OCI-LY3 (cell line): ENCODE measurements around the gene RAPGEF5.

ENCODE experiments used
- EZH2phosphoT487 ChIP-seq: fragments of 200-600 bp; shearing (Covaris generic); IDR thresholded peaks from 2 replicates; pipeline ENCODE4 v1.6.1; 2018; ENCODE audit warnings: antibody characterized with exemption, mixed run types, low read depth
- TF ChIP-seq, protein P1 (sequence below): fragments of 200-600, 300-600 bp; sonication (generic); IDR thresholded peaks from 2 replicates; pipeline ENCODE4 v1.5.1; 2014; ENCODE audit warnings: antibody characterized with exemption, low read length, low read depth

DNA sequence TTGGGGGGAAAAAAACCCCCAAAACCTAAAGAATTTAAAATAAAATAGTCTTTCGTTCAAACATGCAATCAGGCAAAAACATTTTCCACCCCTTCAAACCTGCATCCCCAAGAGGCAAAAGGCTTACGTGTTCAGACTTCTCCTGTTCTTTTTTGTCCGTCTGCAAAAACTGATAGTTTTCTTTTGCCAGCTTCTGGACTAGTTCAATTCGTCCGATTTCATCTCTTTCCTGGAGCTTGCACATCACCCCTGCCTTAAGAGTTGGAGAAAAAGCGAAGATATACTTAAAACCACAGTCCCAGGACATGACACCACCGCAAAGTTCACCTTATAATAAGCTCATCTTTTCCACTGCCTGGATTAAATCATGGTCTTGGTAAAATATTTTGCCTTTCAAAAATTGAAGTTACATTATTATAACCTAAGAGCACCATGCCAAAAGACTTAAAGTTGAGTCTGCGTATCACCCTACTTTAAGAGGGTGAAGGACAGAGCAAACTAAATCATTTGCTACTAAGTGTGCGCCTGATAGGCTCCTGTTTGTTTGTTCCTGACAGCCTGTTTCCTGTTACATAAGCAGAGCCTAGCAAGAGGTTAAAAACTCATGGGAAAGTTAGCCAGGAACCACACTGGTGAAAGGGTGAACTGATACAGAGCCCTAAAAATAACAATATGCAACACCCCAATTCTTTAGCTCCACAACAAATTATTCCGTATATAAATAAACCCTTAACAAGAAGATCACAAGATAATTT, 137.0 kb downstream of the RAPGEF5 start:
- TF ChIP-seq, protein P1, sequence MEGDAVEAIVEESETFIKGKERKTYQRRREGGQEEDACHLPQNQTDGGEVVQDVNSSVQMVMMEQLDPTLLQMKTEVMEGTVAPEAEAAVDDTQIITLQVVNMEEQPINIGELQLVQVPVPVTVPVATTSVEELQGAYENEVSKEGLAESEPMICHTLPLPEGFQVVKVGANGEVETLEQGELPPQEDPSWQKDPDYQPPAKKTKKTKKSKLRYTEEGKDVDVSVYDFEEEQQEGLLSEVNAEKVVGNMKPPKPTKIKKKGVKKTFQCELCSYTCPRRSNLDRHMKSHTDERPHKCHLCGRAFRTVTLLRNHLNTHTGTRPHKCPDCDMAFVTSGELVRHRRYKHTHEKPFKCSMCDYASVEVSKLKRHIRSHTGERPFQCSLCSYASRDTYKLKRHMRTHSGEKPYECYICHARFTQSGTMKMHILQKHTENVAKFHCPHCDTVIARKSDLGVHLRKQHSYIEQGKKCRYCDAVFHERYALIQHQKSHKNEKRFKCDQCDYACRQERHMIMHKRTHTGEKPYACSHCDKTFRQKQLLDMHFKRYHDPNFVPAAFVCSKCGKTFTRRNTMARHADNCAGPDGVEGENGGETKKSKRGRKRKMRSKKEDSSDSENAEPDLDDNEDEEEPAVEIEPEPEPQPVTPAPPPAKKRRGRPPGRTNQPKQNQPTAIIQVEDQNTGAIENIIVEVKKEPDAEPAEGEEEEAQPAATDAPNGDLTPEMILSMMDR: no peak
- TF ChIP-seq EZH2phosphoT487: no peak
